HL-60/S4 treated with retinoic acid at 250 ng/mL for 4 days and 3 days (cell line): ENCODE measurements around the gene BBOX1.
"Not testable (repeated sequence)": the region's sequence is repeated elsewhere in the genome, so short reads cannot be mapped to it uniquely, and the experiment has no call there.

Experiments
- in situ Hi-C: fragments of 300-500 bp; cut with MboI; formaldehyde crosslinking; loops from 2 replicates; pipeline ENCODE4 v1.7.0; 2022; ENCODE audit warnings: low sequenced_read_pairs

Gene BBOX1, protein sequence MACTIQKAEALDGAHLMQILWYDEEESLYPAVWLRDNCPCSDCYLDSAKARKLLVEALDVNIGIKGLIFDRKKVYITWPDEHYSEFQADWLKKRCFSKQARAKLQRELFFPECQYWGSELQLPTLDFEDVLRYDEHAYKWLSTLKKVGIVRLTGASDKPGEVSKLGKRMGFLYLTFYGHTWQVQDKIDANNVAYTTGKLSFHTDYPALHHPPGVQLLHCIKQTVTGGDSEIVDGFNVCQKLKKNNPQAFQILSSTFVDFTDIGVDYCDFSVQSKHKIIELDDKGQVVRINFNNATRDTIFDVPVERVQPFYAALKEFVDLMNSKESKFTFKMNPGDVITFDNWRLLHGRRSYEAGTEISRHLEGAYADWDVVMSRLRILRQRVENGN

DNA sequence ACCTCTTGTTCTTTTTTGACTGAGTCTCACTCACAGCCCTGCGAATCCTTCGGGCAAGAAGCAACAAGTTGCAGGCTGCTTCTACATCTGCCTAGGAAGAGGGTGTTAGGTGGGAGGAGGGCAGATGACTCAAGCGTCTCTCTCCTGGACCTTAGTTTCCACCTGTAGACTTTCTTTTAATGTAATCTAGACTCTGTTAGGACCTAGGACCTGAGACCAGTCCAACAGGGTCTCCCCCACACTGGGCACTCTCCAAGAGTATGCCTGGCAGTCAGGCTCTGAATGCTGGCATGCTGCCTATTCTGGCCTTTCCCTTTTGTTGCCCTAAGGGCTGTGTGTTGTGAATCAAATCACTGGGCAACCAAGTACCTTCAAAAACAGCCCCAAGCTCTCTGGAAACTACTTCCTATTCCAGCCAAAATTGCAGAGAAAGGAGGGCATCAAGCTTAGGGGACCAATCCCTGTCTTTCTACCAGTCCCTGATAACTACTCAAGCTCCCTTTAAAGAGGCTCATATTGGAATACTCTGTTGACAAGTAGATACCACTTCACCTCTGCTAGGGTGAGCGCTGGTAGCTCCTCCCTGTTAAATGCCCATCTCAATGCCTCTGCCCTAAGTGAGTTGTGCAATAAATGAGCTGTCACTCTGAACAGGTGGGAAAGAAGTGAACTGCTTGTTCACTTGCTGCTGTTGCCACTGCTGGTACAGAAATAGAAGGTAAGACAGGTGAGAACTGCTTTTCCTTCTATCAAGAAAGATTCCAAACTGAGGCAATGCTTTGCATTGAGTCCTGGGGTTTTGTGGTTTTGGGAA, at the start of gene BBOX1:
BBOX1 (plus strand) TSS at position 514 of the 814 bp plus-strand sequence. CDS start 14,616 bp downstream, outside the sequence.
- in situ Hi-C loops, result no loop called here

DNA sequence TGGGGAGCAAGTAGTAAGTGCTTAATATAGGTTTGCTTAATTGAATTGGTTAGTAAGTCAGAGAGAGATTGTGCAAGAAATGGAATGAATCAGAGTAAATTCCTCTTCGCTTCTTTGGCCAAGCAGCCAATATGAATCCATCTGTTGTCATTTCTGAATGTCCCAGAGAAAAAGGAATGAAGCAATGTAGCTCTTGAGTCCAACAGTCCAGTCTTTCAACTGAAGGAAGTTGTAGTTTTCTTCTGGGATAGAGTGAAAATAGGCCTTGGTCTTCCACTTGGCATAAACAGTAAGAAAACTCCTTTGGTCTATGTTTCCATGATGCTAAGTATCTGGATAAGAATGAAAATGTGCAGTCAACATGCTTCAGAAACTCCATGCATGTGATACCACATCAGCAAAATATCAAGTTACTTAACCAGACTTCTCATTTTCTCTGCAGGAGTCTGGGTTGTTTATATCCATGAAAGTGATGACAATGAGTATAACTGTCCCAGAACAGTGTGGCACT, 48.5 kb upstream of the BBOX1 start:
- in situ Hi-C loops, result no loop called here

DNA sequence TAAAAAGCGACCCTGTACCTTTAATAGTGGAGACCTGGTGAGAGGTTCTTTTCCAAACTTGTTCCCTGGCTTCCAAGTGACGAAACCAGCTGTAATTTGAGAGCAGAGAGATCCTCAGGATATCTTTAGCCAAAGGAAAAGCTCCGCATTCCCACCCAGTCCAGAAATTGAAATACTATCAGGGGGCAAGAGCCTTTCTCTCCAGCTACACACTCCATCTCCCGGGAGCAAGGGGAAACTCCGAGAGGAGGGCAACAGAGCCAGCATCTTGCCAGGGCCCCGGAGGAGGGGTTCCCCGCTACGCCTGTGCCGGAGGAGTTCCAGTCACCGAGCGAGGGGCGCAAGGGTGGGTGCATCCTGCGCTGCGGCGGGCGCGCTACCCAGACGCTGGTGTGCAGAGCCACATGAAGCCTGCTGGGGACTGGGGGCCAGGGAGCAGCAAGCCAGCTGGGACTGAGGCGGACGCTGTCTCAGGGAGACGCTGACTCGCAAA, 46.6 kb upstream of the BBOX1 start, which contains the start of gene FIBIN:
FIBIN (plus strand) TSS at position 148 of the 493 bp plus-strand sequence. CDS start 415 bp downstream, outside the sequence.
- in situ Hi-C loops, result no loop called here

GRCh38 chr11:26994631-26995095, 46.0 kb upstream of the BBOX1 start:
- in situ Hi-C loops, result no loop called here

DNA sequence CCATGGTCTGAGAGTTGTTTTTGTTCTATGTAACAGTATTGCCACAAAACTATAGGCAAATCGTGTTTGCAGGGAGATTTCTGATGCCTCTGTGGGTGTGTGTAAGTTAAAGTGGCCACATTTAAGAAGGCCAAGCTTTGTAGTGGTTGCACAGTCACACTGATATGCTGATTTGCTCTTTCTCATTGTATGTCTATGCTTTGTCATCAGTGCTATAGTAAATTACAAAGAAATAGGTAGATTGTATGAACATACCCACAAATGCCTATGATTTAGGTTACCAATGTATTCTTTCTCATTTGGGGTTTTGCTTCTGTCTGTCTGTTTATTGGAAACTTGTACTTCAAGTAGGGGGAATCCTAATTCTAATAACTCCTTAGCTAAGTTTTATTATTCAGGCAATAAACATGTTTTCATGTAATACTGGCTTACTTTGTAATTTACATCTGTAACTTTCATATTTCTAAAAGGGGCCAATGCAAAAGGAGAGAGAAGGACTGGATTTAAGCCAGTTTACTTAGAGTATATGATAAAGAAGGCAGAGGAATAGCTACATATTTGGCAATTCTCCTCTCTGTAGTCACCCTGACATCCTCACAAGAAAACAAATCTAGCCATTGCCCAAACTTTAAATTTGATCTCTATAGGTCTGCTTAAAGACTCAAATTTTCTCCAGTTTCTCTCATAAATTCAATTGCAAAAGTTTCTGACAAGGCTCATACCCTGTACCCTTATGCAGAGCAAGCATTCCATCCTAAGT, 44.7 kb upstream of the BBOX1 start:
- in situ Hi-C loops, result no loop called here

GRCh38 chr11:26997378-26997777, 43.2 kb upstream of the BBOX1 start:
- in situ Hi-C loops, result no loop called here

GRCh38 chr11:27001136-27001730, 39.4 kb upstream of the BBOX1 start:
- in situ Hi-C loops, result not testable (repeated sequence)

GRCh38 chr11:27002431-27002830, 38.2 kb upstream of the BBOX1 start:
- in situ Hi-C loops, result no loop called here

GRCh38 chr11:27002838-27003237, 37.8 kb upstream of the BBOX1 start:
- in situ Hi-C loops, result no loop called here

DNA sequence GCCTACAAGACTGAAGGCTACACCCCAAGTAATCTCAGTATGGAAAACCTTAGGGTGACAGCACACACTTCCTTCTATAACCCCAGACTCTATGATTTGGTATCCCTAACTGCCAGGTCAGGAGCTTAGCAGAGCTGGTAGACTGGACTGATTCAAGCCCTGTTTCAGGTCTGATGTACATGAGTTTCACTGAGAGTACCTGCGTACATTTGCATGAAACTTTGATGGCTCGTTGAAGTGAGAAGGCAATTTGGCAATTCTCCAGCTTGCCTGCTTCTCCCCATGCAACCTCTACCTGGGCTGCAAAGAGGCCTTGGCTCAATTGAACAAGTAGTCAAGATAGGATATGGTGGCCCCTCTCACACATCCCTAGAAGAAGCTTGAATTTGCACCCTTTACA, 36.5 kb upstream of the BBOX1 start:
- in situ Hi-C loops, result no loop called here

DNA sequence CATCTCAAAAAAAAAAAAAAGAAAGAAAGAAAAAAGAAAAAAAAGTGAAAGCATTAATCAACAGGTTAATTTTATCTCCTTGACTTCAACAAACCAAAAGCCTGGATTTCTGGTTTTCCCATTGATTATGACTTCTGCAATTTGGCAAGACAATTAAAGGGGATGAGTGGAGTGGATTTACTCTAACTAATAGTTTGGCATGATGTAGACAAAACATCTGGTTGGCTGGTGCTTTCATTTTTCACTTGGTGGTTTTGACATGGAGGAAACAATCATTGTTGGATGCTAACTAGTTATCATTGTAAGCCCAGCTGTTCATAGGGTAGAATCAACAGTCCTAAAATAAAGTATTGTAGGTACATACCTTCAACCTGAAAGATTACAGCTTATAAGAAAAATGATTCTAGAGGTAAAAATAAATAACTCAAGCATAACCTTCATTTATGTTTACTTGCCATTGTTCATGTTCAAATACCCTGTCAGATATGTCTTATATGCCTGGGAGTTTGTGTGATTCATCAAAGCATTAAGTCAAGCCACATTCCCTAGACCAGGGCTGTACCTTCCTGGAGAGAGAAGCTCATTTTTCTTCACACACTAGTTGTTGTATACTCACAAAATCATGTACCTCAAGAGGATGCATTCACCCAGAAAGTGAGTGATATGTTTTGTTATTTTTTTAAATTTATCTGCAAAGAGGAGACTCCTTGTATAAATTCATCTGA, 31.6 kb upstream of the BBOX1 start:
- in situ Hi-C loops, result no loop called here

- in situ Hi-C loops, result no loop called here
Observed at GRCh38 chr11:27011560-27012233, 28.9 kb upstream of the BBOX1 start.

- in situ Hi-C loops, result no loop called here
Observed at GRCh38 chr11:27012234-27012921, 28.2 kb upstream of the BBOX1 start.

- in situ Hi-C loops, result no loop called here
Observed at GRCh38 chr11:27013781-27014361, 26.7 kb upstream of the BBOX1 start.

- in situ Hi-C loops, result no loop called here
Observed at GRCh38 chr11:27018902-27019529, 21.6 kb upstream of the BBOX1 start.

DNA sequence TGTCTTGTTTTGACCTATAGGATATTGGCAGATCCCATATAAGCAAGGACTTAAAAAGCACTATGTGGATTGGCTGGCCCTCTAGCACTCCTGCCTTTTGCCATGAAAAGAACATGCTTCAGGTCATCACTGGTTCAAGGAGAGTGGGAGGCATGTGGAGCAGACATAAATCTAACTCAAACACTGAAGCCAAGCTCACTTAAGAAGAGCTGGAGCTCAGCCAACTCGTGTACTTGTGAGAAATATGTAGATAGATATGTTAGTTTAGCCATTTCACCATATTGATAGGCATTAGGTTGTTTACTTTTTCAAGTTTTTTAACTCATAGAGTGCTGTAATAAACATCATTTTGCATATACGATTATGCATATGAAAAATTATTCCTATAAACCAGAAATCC, 19.9 kb upstream of the BBOX1 start:
- in situ Hi-C loops, result no loop called here

DNA sequence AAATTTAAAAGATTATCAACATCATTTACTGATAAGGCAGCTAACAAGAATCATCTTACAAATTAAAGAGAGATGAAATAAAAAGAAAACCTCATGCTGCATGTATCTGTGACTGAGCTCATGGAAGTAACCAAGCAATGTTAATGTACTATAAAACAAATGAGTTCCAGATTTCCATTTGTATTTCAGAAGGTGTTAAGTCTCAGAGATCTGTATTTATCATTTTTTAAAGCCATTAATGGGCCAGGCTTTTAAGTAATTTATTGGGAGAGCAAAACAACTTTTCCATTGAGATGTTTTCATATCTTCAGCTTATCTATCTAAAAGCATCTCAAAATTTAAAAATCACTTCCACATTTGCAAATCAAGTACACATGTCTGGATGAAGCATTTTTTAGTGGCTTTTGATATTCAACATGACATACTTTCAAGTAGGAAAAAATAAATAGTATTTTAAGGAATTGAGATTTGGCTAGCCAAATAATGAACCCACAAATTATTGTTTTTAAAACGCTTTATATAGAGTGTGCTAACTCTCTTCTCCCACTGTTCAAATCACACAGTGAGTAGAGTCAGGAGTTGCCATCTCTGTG, 17.9 kb upstream of the BBOX1 start:
- in situ Hi-C loops, result no loop called here
